DOHH2 (cell line): Measurements from ENCODE around the gene PRAF2.

Experiments used
- H3F3A ChIP-seq: fragments of 200-600 bp; sonication (generic), shearing (Covaris generic); 2 replicates; pipeline ENCODE4 v1.6.0; 2016; ENCODE audit warnings: antibody characterized with exemption, mild to moderate bottlenecking; ENCODE audit not compliant: control insufficient read depth, insufficient read depth
- H3K27ac ChIP-seq: fragments of 200-600 bp; sonication (generic); 2 replicates; pipeline ENCODE4 v1.5.1; 2014; ENCODE audit warnings: low read depth, mild to moderate bottlenecking, low read length, moderate library complexity
- H3K27me3 ChIP-seq: fragments of 200-600 bp; sonication (generic); 2 replicates; pipeline ENCODE4 v1.6.1; 2014; ENCODE audit warnings: mild to moderate bottlenecking, low read length, mixed read lengths; ENCODE audit not compliant: control insufficient read depth
- H3K36me3 ChIP-seq: fragments of 200-600 bp; sonication (generic); 2 replicates; pipeline ENCODE4 v1.6.1; 2014; ENCODE audit warnings: mild to moderate bottlenecking, low read length, moderate library complexity, mixed read lengths; ENCODE audit not compliant: control insufficient read depth
- H3K4me1 ChIP-seq: fragments of 200-600 bp; sonication (generic); 2 replicates; pipeline ENCODE4 v1.6.1; 2014; ENCODE audit warnings: mild to moderate bottlenecking, low read length, mixed read lengths; ENCODE audit not compliant: control insufficient read depth
- H3K4me2 ChIP-seq: fragments of 200-600 bp; sonication (generic); 2 replicates; pipeline ENCODE4 v1.6.0; 2014; ENCODE audit warnings: mild to moderate bottlenecking, low read length, moderate library complexity
- H3K4me3 ChIP-seq: fragments of 200-600 bp; sonication (generic); 2 replicates; pipeline ENCODE4 v1.5.1; 2014; ENCODE audit warnings: mild to moderate bottlenecking, low read length, mixed read lengths
- H3K79me2 ChIP-seq: fragments of 200-600 bp; sonication (generic); 2 replicates; pipeline ENCODE4 v1.6.1; 2014; ENCODE audit warnings: mild to moderate bottlenecking, low read length, mixed read lengths; ENCODE audit not compliant: control insufficient read depth
- H3K9me2 ChIP-seq: fragments of 200-600 bp; sonication (generic); replicated peaks from 2 replicates; pipeline ENCODE4 v1.6.1; 2014; ENCODE audit warnings: mild to moderate bottlenecking, low read length, mixed read lengths; ENCODE audit not compliant: control insufficient read depth
- H3K9me3 ChIP-seq: fragments of 200-600 bp; sonication (generic); 2 replicates; pipeline ENCODE4 v1.6.1; 2014; ENCODE audit warnings: antibody characterized with exemption, low read length, mixed read lengths; ENCODE audit not compliant: control insufficient read depth, insufficient read depth
- H4K20me1 ChIP-seq: fragments of 200-600 bp; sonication (generic); 2 replicates; pipeline ENCODE4 v1.6.0; 2014; ENCODE audit warnings: low read depth, mild to moderate bottlenecking, antibody characterized with exemption, low read length, moderate library complexity; ENCODE audit not compliant: control insufficient read depth, insufficient read depth
- CTCF ChIP-seq: fragments of 200-600 bp; sonication (generic); IDR thresholded peaks from one replicate; pipeline ENCODE4 v1.5.1; 2014; ENCODE audit warnings: antibody characterized with exemption, mild to moderate bottlenecking, low read depth, low read length; ENCODE audit not compliant: poor library complexity, severe bottlenecking
- EZH2phosphoT487 ChIP-seq: fragments of 200-600 bp; sonication (generic); IDR thresholded peaks from 2 replicates; pipeline ENCODE4 v1.6.1; 2017; ENCODE audit warnings: borderline replicate concordance, mild to moderate bottlenecking, antibody characterized with exemption, low read length, moderate library complexity, mixed read lengths

Gene PRAF2

GRCh38 chrX:49063715-49064114, 10.1 kb downstream of the PRAF2 start:
- Histone ChIP-seq H3K27ac (no peak overlapping the region), H3K79me2 (no peaks in the 10 kb centered on the region), H4K20me1 (no peaks in the 10 kb centered on the region), H3K4me2 (no peak overlapping the region), H3K27me3 (no peaks in the 10 kb centered on the region), H3K9me2 (no peaks in the 10 kb centered on the region), H3K4me3 (no peak overlapping the region), H3F3A (no peaks in the 10 kb centered on the region), H3K9me3 (no peaks in the 10 kb centered on the region), H3K4me1 (no peaks in the 10 kb centered on the region), H3K36me3 (no peaks in the 10 kb centered on the region)
- TF ChIP-seq EZH2phosphoT487, result no peak
- no peak for TF ChIP-seq CTCF

GRCh38 chrX:49061916-49062315, 11.9 kb downstream of the PRAF2 start:
- Histone ChIP-seq H4K20me1 (no peaks in the 10 kb centered on the region), H3K79me2 (no peaks in the 10 kb centered on the region), H3K27ac (no peak overlapping the region), H3K36me3 (no peaks in the 10 kb centered on the region), H3K9me3 (no peaks in the 10 kb centered on the region), H3K4me3 (no peak overlapping the region), H3K4me1 (no peaks in the 10 kb centered on the region), H3K27me3 (no peaks in the 10 kb centered on the region), H3K9me2 (no peaks in the 10 kb centered on the region), H3K4me2 (no peak overlapping the region), H3F3A (no peaks in the 10 kb centered on the region)
- TF ChIP-seq EZH2phosphoT487 (no peak), CTCF (no peak)

GRCh38 chrX:49061490-49061889, 12.3 kb downstream of the PRAF2 start:
- Histone ChIP-seq H3K79me2 (no peaks in the 10 kb centered on the region), H3K36me3 (no peaks in the 10 kb centered on the region), H3K27ac (no peak overlapping the region), H3K27me3 (no peaks in the 10 kb centered on the region), H3F3A (no peaks in the 10 kb centered on the region), H3K9me3 (no peaks in the 10 kb centered on the region), H3K4me1 (no peaks in the 10 kb centered on the region), H3K4me2 (no peak overlapping the region), H3K4me3 (no peak overlapping the region), H4K20me1 (no peaks in the 10 kb centered on the region), H3K9me2 (no peaks in the 10 kb centered on the region)
- TF ChIP-seq EZH2phosphoT487, result no peak
- no peak for TF ChIP-seq CTCF

- no peak overlapping the region for H3K4me2 ChIP-seq
- H3K9me2 ChIP-seq, result no peaks in the 10 kb centered on the region
- no peaks in the 10 kb centered on the region for H3K36me3 ChIP-seq
- H3K27me3 ChIP-seq, result no peaks in the 10 kb centered on the region
- no peaks in the 10 kb centered on the region for H3K9me3 ChIP-seq
- H3K79me2 ChIP-seq, result no peaks in the 10 kb centered on the region
- no peak overlapping the region for H3K27ac ChIP-seq
- TF ChIP-seq EZH2phosphoT487 (no peak), CTCF (no peak)
- H3K4me1 ChIP-seq, result no peaks in the 10 kb centered on the region
- no peak overlapping the region for H3K4me3 ChIP-seq
- no peaks in the 10 kb centered on the region for H4K20me1 ChIP-seq
- no peaks in the 10 kb centered on the region for H3F3A ChIP-seq
Measured at GRCh38 chrX:49060914-49061313, 12.9 kb downstream of the PRAF2 start.
